Measurements from ENCODE around the gene PYM1.
"Not testable (repeated sequence)": the region's sequence is repeated elsewhere in the genome, so short reads cannot be mapped to it uniquely, and the experiment has no call there.

The PYM1 gene

DNA sequence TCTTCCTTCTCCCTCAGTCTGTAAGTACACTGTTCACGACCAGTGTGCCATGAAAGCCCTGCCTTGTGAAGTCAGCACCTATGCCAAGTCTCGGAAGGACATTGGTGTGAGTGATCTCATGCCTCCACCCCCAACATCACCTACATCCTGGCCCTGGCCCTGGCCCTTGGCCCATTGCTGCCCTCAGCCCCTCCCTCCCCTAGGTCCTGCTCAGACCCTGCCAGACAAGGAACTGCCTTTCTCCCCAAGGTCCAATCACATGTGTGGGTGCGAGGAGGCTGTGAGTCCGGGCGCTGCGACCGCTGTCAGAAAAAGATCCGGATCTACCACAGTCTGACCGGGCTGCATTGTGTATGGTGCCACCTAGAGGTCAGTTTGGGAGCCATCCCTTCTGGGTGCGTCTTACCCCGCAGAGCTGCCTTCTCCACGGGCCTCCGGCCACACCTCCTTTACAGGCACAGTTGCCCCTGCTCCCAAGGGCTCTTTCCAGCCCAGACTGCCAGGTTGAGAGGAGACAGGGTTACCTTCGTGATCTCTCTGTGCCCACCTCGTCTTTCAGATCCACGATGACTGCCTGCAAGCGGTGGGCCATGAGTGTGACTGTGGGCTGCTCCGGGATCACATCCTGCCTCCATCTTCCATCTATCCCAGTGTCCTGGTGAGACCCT, 12.5 kb upstream of the PYM1 start:
- peak; percentile 82 for DNase-seq (ENCODE audit: insufficient read length, low spot score)
- peak; percentile 95 for FAIRE-seq

DNA sequence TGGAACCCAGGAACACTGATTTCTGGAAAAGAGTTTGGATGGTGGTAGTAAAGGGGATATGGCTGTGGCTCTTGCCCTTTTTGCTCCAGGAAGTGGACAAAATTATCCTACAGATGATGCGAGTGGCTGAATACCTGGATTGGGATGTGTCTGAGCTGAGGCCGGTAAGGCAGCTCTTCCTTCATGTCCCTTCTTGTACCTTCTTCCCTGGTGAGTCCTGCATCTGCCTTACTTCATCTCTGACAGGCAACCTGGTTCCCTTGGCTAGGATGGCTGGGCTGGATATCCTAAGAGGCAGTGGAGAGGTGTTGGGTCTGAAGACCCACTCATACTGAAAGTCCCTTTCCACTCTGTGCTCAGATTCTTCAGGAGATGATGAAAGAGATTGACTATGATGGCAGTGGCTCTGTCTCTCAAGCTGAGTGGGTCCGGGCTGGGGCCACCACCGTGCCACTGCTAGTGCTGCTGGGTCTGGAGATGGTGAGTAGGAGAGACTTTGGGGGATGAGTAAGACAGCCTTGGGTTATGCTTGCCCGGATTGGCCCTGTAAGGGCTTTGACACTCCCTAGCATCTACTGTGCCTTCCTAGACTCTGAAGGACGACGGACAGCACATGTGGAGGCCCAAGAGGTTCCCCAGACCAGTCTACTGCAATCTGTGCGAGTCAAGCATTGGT, 11.3 kb upstream of the PYM1 start:
- DNase-seq (ENCODE audit: insufficient read length, low spot score), result no peak
- no peak for FAIRE-seq

DNA sequence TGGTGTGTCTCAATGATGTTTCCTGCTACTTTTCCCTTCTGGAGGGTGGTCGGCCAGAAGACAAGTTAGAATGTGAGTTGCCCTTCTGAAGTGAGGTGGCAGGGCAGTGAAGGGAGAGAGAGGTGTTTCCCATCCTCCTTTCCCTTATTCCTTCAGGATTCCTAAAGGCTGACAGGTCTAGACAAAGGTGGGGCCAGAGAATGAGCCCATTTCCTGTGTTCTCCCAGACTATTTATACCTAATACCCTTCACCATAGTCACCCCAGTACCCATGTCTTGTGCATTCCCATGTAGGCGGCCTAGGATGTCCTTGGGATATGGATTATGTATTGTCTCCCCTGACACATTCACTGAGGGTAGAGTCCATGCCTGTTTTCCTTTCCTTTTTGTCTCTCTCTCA, 10.3 kb upstream of the PYM1 start:
- DNase-seq (ENCODE audit: insufficient read length, low spot score) (no peak), FAIRE-seq (no peak)

DNA sequence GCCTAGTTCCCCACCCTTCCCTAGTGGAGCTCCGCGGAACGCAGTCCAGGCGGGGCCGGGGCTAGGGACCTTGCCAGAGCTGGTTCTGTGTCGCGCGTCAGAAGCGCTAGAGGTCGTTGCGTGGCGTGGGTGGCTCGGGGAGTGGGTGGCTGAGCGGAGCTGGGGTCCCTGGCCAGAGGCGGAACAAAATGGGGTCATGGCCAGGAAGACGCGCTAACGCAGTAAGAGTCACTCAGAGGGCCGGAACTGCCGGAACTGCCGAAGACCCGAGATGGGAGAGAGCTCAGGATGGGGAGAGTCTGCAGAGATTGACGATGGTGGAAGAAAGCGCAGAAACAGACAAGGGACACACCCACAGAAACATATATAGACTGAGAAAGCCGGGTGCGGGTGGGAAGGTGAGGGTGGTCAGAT, 8.1 kb upstream of the PYM1 start:
- FAIRE-seq (no peak), DNase-seq (ENCODE audit: insufficient read length, low spot score) (no peak)

DNA sequence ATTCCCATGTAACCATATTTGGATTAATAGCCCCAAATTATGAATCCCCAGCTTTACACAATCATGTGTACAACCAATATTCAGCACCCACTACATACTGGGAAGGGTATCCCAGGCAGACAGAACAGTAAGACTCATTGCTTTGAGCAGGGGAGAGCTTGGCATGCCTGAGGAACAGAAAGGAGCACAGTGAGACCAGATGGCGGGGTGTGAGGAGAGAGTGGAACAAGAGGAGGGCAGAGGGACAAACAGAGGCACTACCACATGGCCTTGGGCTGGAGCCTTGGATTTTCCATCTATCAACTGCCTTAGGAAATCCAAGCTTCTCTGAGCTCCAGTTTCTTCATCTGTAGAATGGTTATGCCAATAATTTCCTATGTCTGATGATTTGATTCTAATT, 7.1 kb upstream of the PYM1 start:
- DNase-seq (ENCODE audit: insufficient read length, low spot score) (no peak), FAIRE-seq (no peak)

DNA sequence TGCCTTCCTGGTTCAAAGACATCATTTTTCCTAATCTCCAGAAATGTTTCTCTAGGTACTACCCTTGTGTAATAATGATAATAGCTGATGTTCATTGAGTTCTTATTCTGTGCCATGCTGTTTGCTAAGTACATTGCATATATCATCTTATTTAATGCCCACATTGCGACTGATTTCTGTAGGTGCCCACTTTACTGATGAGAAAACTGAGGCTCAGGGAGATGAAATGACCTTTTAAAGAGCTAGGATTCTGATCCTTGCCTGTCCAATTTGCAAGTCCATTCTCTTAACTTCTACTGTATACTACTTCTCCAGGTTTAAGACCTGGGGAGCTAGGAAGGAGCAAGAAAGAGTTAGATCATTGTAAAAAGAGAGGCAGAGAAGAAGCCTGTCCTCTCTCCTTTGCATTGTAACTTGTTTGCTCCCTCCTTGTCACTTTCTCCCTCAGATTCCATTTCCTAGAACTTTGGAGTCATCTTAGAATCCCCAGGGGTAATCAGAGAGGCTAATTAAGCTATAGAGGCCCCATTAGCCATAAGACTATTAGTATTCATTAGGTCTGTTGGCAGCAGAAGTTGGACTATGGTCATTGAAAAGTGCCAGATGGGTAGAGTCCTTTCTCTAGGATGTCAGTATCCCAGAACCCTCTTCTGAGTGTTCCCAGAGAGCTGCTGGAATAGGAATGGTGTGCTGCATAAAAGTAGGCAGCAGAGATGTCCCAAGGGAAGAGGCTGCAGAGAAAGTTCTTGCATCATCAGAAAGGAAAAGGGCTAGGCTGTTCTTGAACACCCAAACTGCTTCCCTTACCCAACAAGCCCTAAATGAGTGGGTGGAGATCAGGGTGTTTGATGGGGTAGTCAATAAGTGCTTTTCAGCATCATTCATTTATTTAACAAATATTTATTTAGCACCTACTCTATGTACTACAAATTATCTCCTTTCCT, 6.4 kb upstream of the PYM1 start:
- FAIRE-seq (no peak), DNase-seq (ENCODE audit: insufficient read length, low spot score) (no peak)

DNA sequence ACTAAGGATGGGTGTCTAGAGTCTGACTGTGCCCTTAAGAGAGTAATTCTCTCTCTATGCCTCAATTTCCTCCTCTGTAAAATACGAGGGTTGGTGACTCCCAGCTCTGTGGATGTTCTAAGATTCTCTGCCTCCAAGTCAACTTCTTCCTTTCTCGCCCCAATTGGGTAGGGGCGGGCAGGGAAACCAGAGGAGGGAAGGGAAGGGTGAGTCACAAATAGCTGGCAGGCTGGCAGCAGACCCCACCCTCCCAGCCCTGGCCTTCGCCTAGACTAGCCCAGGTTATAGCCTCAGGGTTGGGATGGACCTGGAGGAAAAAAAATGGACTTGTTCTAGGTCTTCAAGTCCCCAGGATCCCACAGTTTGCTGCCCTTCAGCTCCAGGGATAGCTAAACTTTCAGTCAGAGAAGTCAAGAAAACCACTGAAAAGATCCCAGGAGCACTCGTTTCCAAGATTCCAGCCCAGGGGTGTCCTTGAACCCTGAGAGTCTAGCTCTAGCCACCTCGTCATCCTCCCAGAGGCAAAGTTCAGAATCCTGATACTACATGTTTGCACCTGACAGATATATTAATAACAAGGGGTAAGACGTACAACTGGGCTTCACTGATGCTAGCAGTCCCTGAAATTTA, 5.6 kb upstream of the PYM1 start:
- no peak for DNase-seq (ENCODE audit: insufficient read length, low spot score)
- no peak for FAIRE-seq

DNA sequence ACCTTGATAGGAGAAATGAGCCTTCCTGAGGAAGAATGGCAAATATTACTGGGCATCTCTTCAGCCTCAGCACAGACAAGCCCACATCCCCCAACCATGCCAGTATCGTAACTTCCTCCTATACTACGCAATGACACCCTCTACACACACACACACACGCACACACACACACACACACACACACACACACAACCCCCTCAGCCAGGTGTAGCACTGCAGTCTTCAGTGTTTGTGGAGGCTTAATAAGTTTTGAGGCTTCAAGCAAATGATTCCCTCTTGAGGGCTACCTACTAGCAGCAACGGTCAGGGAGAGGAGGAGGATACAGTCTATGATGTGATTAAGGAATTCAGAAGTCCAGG, 4.8 kb upstream of the PYM1 start:
- DNase-seq (ENCODE audit: insufficient read length, low spot score), result no peak

DNA sequence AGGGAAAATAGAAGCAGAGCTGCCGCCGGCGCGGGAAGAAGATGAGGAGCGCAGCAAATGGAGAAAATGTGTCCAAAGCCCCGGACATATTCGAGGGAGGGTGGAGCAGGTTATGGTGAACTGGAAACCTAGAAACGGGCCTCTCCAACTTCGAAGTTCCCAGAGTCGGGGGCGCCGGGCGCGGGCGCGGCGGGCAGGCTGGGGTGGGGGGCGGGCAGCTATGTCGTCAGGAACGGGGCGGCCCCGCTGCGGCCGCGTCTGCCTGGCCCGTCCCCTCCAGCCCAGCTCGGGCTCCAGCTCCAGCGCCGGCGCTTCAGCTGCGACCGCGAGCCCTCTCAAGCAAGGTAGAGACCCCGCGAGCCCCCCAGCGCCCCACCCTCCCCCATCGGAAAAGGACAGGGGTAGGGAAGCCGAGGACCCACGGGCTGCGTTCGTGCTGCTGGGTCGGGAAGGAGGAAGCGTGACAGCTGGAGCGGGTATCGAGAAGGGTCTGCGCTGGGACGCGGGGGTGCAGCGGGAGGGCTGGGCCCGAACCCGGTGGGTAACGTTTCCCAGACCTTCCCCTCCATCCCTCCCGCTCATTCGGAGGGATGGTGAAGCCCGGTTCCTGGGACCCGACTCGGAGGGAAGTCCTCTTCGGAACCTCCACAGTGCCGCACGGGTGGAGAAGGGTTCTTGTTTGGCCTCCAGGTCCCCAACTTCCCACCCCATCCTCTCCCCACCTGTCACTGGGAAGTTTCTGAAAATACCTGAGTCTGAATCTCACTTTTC, 4.3 kb upstream of the PYM1 start:
- FAIRE-seq, result no peak
- DNase-seq (ENCODE audit: insufficient read length, low spot score), result no peak

More for the DNA sequence above, 4.8 kb upstream of the PYM1 start:
- peak; percentile 14 for FAIRE-seq

DNA sequence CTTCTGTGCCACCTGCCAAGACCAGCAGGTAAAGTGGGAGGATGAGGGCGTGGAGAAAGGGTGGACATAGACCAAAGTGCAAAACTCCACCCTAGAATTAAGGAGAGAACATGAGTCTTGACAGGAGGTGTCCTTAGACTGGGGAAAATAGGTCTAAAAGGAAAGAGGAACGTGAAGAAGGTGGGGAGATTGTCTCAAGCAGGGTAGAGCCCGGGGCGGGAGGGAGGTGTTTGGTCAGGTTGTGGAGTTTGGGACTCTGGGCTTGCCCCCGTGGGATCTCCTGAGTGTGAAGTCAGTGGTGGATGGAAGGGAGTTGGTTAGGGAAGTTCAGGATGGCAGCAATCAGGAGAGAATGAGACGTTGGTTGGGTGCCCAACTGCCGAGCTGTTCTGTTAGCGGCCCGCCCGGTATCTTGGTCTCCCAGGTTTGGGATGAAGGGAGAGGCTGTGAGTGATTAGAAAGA, 3.7 kb upstream of the PYM1 start:
- DNase-seq (ENCODE audit: insufficient read length, low spot score) (no peak), FAIRE-seq (peak; percentile 64)

DNA sequence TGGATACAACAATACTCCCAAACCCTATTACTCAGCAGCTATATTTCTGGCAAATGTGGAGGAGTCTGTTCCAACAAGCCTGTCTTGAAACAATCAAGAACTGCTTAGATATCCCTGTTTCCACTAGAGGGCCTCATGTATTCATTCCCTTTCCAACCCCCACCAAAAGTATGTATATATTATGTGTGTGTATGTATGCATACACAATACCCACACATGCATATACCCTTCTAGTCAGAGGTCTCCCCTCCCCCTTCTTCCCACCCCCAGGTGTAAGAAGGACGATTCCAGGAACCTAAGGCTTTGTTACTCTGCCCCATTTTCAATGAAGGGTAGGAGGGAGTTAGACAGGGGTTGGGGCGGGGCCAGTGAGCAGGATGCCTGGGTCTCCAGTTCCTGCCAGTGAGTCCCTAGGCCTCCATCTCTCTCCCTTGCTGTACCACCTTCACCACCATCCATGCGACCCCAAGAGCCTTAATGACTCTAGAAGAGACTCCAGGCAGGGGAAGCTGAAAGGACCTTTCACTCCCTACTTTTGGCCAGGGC, 3.1 kb upstream of the PYM1 start, which contains the start of gene DGKA:
TSS of gene DGKA (plus strand) at position 392 of the 546 bp plus-strand sequence. CDS start 5,342 bp downstream, outside the sequence.
- peak; percentile 78 for FAIRE-seq
- peak; percentile 61 for DNase-seq (ENCODE audit: insufficient read length, low spot score)

DNA sequence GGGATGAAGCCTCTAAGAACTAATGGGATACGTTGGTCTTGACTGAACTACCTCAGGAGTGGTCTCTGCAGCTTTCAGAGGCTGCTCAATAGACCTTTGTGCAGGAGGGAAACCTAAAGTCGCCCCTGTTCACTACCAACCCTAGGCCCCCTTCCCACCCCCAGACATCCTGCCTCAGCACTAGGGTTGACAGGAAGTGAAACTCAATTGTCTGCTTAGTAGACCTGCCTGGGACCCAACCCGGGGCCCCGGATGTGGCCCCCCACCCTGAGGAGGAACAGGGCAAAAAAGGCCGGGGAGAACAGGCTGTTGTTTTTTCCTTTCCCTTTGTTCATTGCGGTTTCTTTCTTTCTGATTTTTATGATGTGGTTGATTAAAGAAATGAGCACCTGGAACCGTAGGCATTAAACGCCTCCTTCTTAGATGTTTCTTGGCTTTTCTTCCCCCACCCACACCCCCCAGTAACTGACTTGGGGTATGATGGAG, 1.7 kb upstream of the PYM1 start:
- DNase-seq (ENCODE audit: insufficient read length, low spot score), result peak; percentile 70
- FAIRE-seq, result peak; percentile 72

DNA sequence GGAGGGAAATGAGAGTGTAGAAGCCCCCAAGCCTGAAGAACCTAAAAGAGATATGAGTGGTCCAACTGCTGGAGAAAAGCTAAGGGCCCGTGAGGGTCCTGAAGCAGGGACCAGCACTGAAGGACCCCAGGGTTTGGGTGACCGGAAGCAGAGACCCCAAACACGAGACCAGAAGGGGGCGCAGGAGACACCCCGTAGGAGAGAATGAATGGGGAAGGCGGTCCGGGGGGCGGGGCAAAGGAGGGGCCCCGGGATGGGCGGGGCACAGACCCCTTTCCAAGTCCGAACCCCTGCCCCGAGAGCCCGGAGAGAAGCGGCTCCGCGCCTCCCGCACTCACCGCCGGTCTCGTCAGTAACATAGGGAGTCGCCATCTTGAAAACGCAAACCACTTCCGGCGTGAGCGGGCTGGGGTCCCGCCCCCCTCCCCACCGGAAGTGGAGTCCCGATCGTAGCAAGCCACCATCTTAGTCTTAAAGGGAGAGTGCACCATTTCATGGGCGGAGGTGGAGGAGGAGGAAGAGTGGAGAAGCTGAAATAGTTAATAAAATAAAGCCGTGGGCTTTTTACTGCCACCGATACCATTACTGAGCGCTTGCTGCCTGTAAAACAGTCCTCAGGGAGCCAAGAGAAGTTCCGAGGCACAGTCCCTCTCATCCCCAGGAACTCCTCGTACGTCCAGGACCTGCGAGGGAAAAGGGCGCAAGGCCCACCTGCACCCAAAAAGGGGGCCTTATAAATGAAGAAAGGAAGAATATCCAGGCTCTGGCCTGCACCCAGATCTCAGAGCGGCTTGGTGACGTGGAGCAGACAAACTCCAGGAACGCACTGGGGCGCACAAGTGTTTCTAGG, 731 bp downstream of the PYM1 start:
- FAIRE-seq, result peak; percentile 83
- DNase-seq (ENCODE audit: insufficient read length, low spot score), result peak; percentile 76

DNA sequence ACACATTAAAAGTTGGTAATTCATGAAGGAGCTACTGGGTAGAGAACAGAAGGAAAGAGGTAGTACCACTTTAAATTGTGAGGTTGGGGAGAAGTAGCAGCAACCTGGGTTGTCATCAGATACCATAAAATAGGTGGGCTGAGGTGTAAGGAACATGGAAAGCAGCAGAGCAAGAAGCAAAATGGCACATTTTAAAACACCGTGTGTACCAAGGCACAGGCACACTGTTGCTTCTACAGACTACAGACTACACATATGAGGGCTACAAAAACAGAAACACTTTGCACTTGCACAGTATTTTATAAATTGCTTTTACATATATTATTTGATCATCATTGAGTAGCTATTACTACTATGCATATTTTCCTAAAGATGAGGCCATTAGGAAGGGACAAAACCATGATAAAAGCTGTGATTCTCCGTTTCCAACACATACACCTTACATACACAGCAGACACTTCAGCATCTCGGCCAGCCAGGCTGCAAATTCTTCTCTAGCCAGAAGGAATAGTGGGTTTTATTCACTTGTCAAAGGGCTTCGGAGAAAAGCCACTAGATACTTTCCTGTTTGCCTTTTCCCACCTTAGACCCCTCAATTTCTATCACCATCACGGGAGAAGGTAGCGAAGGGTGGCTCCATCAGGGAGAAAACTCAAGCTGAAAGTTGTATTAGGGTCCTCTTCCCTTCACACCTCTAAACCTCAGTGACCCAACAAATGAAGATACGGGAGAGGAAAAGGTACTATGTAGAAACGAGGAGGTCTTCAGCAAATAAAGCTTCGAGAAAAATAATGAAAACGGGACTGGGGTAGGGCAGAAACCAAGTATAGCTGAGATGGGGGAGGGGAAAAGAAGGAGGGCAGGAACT, 1.6 kb downstream of the PYM1 start:
- DNase-seq (ENCODE audit: insufficient read length, low spot score) (no peak), FAIRE-seq (no peak)

DNA sequence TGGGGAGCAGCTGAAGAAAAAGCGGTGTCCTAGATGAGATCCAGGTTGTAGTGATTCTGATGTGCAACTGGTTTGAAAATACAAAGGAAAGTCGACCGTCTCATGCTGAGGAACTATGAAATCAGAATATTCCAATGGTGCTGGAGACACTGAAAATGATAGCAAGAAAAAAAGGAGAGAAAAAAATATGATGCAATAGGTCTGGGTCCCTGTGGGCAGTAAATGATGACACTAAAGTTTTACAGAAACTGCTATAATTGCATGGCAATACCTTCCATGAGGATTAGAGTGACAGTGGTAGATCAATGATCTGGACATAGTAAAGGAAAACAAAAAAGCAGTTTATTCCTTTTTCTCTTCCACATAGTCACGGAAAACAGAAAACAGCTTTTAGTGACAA, 2.3 kb downstream of the PYM1 start:
- DNase-seq (ENCODE audit: insufficient read length, low spot score) (no peak), FAIRE-seq (no peak)

DNA sequence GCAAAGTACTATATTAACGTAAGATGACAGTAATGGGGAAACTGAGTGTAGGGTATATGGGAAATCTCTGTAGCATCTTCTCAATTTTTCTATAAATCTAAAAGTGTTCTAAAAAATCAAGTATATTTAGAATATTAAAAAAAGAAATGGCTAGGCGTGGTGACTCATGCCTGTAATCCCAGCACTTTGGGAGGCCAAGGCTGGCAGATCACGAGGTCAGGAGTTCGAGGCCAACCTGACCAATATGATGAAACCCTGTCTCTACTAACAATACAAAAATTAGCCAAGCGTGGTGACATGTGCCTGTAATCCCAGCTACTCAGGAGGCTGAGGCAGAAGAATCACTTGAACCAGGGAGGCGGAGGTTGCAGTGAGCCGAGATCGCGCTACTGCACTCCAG, 4.0 kb downstream of the PYM1 start:
- FAIRE-seq; DNase-seq (ENCODE audit: insufficient read length, low spot score): not testable (repeated sequence)

DNA sequence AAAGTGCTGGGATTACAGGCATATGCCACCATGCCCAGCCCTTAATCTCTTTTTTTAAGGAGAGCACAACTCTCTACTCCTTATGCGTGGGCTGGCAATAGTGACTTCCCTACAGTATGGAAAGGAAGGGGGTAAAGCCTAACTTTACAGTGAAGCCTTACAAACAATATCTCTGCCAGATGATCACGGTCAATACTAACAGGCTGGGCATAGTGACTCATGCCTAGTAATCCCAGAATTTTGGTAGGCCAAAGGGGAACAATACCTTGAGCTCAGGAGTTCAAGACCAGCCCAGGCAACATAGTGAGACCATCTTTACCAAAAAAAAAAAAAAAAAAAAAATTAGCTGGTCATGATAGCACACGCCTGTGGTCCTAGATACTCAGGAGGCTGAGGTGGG, 5.6 kb downstream of the PYM1 start:
- FAIRE-seq (no peak), DNase-seq (ENCODE audit: insufficient read length, low spot score) (no peak)

DNA sequence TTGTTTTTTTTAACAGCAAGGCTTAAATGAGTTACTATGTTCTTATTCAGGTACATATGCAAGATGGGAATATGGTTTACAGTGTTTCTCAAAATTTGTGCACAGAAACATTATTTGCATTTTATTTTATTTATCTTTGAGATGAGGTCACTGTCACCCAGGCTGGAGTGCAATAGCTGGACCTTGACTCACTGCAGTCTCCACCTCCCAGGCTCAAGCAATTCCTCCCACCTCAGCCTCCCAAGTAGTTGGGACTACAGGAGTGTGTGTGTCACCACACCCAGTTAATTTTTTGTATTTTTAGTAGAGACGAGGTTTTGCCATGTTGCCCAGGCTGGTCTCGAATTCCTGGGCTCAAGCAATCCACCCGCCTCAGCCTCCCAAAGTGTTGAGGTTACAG, 8.7 kb downstream of the PYM1 start:
- not testable (repeated sequence) for FAIRE-seq; DNase-seq (ENCODE audit: insufficient read length, low spot score)

All from GM19239 (cell line).